Measurements from ENCODE around the gene SRBD1.

DNA sequence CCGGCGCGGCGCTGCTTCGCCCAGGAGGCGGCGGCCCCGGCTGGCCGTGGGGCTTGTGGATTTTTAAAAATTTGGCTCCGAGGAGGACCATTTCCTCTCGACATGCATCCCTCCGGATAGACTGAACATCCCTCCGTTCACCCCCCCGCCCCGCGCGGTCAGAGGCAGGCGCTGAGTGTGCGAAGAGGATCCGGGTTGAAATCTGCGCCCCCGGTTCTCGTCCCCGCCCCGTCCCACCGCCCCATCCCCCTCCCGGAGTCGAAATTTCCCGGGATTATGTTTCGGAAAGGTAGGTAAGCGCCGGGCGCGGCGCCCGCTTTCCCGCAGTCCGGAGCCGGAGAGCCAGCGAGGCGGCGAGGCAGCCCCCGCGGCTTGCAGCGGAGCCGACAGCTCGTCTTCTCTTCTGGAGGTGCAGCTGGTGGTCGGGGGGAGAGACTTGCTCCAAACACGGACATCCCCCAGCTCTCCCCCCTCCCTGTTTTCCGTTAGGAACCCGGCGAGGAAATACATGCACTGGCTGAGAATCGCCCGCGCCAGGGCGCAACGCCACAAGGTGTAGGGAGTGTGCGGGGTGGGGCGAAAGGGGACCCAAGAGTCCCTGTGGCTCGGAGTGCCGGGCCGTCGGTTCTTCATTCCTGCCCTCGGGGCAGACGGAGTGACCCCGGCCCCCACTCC is 40.5 kb upstream of the SRBD1 start, which contains the start of gene PRKCE:
- TF ChIP-seq POLR2AphosphoS5 (IDR thresholded peaks at IDR 0.05; ENCODE audit: low read depth, low read length): no peak
- no peak for TF ChIP-seq REST (IDR thresholded peaks at IDR 0.05; ENCODE audit: insufficient read depth in 1 of 2, low read depth in 2 of 2, low read length in 2 of 2)

Data from PFSK-1 (cell line).